ENCODE data around the gene THTPA. TPM values are rescaled to one million over a fixed set of nuclear protein-coding genes. Genes with fewer than 3 reads are reported as not detected.

The THTPA gene
- total and polyA plus RNA-seq, 2 of the 13 experiments (the other 11 are each of a cell fraction or from before 2014, with no cell fraction given) = 7.4 to 8.7 TPM

- TF ChIP-seq ZSCAN30 (CRISPR knock-in tag; IDR thresholded peaks at IDR 0.05) = peak; percentile 86; the same call in 1 of the 2 replicates
- peak; percentile 87 to 90 for TF ChIP-seq EP300 (IDR thresholded peaks at IDR 0.05; ENCODE audit: low read depth in 2 of 2, low read length in 2 of 2)
- peak; percentile 69; the same call in 1 of the 2 replicates for TF ChIP-seq EP300 (CRISPR knock-in tag; IDR thresholded peaks at IDR 0.05; ENCODE audit: borderline replicate concordance)
- no peak for TF ChIP-seq REST (IDR thresholded peaks at IDR 0.05; ENCODE audit: borderline replicate concordance in 1 of 2, low read depth in 1 of 2, low read length in 2 of 2)
- peak; percentile 98 for TF ChIP-seq ZNF772 (CRISPR knock-in tag; IDR thresholded peaks at IDR 0.05)
- TF ChIP-seq, protein P1, sequence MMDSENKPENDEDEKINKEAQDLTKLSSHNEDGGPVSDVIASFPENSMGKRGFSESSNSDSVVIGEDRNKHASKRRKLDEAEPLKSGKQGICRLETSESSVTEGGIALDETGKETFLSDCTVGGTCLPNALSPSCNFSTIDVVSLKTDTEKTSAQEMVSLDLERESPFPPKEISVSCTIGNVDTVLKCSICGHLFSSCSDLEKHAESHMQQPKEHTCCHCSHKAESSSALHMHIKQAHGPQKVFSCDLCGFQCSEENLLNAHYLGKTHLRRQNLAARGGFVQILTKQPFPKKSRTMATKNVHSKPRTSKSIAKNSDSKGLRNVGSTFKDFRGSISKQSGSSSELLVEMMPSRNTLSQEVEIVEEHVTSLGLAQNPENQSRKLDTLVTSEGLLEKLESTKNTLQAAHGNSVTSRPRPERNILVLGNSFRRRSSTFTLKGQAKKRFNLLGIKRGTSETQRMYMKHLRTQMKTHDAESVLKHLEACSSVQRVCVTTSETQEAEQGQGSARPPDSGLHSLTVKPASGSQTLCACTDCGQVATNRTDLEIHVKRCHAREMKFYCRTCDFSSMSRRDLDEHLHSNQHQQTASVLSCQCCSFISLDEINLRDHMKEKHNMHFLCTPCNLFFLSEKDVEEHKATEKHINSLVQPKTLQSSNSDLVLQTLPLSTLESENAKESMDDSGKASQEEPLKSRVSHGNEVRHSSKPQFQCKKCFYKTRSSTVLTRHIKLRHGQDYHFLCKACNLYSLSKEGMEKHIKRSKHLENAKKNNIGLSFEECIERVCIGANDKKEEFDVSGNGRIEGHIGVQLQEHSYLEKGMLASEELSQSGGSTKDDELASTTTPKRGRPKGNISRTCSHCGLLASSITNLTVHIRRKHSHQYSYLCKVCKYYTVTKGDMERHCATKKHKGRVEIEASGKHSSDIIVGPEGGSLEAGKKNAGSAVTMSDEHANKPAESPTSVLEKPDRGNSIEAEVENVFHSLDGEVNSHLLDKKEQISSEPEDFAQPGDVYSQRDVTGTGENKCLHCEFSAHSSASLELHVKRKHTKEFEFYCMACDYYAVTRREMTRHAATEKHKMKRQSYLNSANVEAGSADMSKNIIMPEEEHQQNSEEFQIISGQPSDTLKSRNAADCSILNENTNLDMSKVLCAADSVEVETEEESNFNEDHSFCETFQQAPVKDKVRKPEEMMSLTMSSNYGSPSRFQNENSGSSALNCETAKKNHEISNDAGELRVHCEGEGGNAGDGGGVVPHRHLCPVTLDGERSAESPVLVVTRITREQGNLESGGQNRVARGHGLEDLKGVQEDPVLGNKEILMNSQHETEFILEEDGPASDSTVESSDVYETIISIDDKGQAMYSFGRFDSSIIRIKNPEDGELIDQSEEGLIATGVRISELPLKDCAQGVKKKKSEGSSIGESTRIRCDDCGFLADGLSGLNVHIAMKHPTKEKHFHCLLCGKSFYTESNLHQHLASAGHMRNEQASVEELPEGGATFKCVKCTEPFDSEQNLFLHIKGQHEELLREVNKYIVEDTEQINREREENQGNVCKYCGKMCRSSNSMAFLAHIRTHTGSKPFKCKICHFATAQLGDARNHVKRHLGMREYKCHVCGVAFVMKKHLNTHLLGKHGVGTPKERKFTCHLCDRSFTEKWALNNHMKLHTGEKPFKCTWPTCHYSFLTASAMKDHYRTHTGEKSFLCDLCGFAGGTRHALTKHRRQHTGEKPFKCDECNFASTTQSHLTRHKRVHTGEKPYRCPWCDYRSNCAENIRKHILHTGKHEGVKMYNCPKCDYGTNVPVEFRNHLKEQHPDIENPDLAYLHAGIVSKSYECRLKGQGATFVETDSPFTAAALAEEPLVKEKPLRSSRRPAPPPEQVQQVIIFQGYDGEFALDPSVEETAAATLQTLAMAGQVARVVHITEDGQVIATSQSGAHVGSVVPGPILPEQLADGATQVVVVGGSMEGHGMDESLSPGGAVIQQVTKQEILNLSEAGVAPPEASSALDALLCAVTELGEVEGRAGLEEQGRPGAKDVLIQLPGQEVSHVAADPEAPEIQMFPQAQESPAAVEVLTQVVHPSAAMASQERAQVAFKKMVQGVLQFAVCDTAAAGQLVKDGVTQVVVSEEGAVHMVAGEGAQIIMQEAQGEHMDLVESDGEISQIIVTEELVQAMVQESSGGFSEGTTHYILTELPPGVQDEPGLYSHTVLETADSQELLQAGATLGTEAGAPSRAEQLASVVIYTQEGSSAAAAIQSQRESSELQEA (CRISPR knock-in tag; IDR thresholded peaks at IDR 0.05; ENCODE audit: not compliant biosample characterization) = no peak
- TF ChIP-seq ZNF768 (CRISPR knock-in tag; IDR thresholded peaks at IDR 0.05) = peak; percentile 92
- no peak for TF ChIP-seq ZMAT3 (CRISPR knock-in tag; conservative IDR thresholded peaks at IDR 0.05)
- peak; percentile 79 for TF ChIP-seq ZFX (CRISPR knock-in tag; IDR thresholded peaks at IDR 0.05; ENCODE audit: low read depth)
- 0 out of 2 replicates have a peak, but pooled peaks have one; percentile 35 for TF ChIP-seq ONECUT2 (CRISPR knock-in tag; IDR thresholded peaks at IDR 0.05)
- TF ChIP-seq, protein P2, sequence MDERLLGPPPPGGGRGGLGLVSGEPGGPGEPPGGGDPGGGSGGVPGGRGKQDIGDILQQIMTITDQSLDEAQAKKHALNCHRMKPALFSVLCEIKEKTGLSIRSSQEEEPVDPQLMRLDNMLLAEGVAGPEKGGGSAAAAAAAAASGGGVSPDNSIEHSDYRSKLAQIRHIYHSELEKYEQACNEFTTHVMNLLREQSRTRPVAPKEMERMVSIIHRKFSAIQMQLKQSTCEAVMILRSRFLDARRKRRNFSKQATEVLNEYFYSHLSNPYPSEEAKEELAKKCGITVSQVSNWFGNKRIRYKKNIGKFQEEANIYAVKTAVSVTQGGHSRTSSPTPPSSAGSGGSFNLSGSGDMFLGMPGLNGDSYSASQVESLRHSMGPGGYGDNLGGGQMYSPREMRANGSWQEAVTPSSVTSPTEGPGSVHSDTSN (CRISPR knock-in tag; IDR thresholded peaks at IDR 0.05) = no peak
- TF ChIP-seq WIZ (CRISPR knock-in tag; IDR thresholded peaks at IDR 0.05) = peak; percentile 91; the same call in 1 of the 2 replicates
- TF ChIP-seq, protein P3, sequence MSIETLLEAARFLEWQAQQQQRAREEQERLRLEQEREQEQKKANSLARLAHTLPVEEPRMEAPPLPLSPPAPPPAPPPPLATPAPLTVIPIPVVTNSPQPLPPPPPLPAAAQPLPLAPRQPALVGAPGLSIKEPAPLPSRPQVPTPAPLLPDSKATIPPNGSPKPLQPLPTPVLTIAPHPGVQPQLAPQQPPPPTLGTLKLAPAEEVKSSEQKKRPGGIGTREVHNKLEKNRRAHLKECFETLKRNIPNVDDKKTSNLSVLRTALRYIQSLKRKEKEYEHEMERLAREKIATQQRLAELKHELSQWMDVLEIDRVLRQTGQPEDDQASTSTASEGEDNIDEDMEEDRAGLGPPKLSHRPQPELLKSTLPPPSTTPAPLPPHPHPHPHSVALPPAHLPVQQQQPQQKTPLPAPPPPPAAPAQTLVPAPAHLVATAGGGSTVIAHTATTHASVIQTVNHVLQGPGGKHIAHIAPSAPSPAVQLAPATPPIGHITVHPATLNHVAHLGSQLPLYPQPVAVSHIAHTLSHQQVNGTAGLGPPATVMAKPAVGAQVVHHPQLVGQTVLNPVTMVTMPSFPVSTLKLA (IDR thresholded peaks at IDR 0.05) = no peak
- TF ChIP-seq ZFP36 (IDR thresholded peaks at IDR 0.05; ENCODE audit: borderline replicate concordance, low read depth, low read length, partially characterized antibody) = peak; percentile 69
Observed at GRCh38 chr14:23588884-23589598, 33.0 kb downstream of the THTPA start (continued).

Data from HepG2 (cell line).